Tibial nerve (tissue), 3 donors: ENCODE results near the gene SDE2.
"Not testable (repeated sequence)": the region's sequence is repeated elsewhere in the genome, so short reads cannot be mapped to it uniquely, and the experiment has no call there.

Source experiments
- POLR2A ChIP-seq, 2 donors: fragments of 450-650 bp; IDR thresholded peaks; one replicate each; pipeline ENCODE4 v1.6.1; 2017; ENCODE audit warnings: antibody characterized with exemption in 2 of 2, mild to moderate bottlenecking in 2 of 2, moderate library complexity in 2 of 2
- TF ChIP-seq, protein P1 (sequence below), 5 experiments: fragments of 200-600 bp in 3 of 5; fragments of 450-650 bp in 2 of 5; sonication (generic) in 3 of 5; IDR thresholded peaks; one replicate each; pipeline ENCODE4 v1.5.1; 2016 to 2019; ENCODE audit warnings: antibody characterized with exemption in 5 of 5, mild to moderate bottlenecking in 3 of 5, moderate library complexity in 2 of 5

DNA sequence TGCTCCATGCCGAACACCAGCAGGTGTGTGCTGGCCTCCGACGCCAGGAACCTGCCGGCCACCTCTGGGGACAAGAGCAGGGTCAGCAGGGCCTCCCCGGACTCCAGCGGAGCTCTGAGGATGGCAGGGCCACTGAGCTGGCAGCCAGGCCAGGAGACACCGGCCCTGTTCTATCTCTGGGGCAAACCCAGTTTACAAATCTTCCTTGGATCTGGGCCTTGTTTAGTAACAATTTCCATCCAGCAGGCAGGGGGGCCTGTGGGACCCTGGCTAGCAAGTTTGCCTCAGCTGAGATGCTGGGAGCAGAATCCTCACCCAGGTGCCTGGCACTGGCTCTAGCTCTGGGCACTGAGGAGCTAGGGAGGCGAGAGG is 59.2 kb downstream of the SDE2 start:
- TF ChIP-seq POLR2A (IDR thresholded peaks at IDR 0.05): not testable (repeated sequence)
- TF ChIP-seq, protein P1, sequence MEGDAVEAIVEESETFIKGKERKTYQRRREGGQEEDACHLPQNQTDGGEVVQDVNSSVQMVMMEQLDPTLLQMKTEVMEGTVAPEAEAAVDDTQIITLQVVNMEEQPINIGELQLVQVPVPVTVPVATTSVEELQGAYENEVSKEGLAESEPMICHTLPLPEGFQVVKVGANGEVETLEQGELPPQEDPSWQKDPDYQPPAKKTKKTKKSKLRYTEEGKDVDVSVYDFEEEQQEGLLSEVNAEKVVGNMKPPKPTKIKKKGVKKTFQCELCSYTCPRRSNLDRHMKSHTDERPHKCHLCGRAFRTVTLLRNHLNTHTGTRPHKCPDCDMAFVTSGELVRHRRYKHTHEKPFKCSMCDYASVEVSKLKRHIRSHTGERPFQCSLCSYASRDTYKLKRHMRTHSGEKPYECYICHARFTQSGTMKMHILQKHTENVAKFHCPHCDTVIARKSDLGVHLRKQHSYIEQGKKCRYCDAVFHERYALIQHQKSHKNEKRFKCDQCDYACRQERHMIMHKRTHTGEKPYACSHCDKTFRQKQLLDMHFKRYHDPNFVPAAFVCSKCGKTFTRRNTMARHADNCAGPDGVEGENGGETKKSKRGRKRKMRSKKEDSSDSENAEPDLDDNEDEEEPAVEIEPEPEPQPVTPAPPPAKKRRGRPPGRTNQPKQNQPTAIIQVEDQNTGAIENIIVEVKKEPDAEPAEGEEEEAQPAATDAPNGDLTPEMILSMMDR (IDR thresholded peaks at IDR 0.05): not testable (repeated sequence)
